Measurements from ENCODE around the gene REP15.

Gene REP15

GRCh38 chr12:27674989-27675388 lies 21.3 kb upstream of the REP15 start:
- no peak for DNase-seq (ENCODE audit: low spot score)
- POLR2A ChIA-PET (ENCODE audit: low non-redundant PET), result interaction anchor here (0.6 kb wide), 1 partner anchor 37 kb away, joined by 3 read pairs; no protein-coding TSS in a partner anchor
- TF ChIP-seq, protein P1, sequence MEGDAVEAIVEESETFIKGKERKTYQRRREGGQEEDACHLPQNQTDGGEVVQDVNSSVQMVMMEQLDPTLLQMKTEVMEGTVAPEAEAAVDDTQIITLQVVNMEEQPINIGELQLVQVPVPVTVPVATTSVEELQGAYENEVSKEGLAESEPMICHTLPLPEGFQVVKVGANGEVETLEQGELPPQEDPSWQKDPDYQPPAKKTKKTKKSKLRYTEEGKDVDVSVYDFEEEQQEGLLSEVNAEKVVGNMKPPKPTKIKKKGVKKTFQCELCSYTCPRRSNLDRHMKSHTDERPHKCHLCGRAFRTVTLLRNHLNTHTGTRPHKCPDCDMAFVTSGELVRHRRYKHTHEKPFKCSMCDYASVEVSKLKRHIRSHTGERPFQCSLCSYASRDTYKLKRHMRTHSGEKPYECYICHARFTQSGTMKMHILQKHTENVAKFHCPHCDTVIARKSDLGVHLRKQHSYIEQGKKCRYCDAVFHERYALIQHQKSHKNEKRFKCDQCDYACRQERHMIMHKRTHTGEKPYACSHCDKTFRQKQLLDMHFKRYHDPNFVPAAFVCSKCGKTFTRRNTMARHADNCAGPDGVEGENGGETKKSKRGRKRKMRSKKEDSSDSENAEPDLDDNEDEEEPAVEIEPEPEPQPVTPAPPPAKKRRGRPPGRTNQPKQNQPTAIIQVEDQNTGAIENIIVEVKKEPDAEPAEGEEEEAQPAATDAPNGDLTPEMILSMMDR (conservative IDR thresholded peaks at IDR 0.05; ENCODE audit: low read depth), result no peak
- H3K27ac ChIP-seq, result no peak overlapping the region
- CTCF ChIA-PET, result no interaction called here

- POLR2A ChIA-PET (ENCODE audit: low non-redundant PET), result no interaction called here
- CTCF ChIA-PET, result no interaction called here
- H3K27ac ChIP-seq, result no peak overlapping the region
- DNase-seq (ENCODE audit: low spot score), result no peak
- TF ChIP-seq, protein P1 (conservative IDR thresholded peaks at IDR 0.05; ENCODE audit: low read depth), result no peak
These were observed 15.6 kb upstream of the REP15 start for GRCh38 chr12:27680619-27681018.

DNA sequence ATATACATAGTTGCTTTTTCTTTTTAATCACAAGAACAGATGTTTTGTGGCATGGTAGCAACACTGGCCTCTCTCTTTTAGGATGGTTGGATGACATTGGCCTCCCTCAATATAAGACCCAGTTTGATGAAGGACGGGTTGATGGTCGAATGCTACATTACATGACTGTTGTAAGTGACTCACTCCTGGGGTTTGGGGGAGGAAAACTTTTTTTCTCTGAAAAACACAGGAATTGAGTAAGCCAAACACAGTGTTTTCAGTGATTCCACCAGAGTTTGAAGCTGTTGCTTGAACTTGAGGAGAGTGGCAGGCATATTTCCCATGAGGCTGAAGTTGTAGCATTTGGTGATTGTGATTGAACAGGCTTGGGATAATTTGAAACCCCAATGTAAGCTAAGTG lies 13.7 kb upstream of the REP15 start:
- TF ChIP-seq, protein P1 (conservative IDR thresholded peaks at IDR 0.05; ENCODE audit: low read depth), result no peak
- DNase-seq (ENCODE audit: low spot score), result no peak
- POLR2A ChIA-PET (ENCODE audit: low non-redundant PET), result no interaction called here
- no peak overlapping the region for H3K27ac ChIP-seq
- CTCF ChIA-PET, result no interaction called here

DNA sequence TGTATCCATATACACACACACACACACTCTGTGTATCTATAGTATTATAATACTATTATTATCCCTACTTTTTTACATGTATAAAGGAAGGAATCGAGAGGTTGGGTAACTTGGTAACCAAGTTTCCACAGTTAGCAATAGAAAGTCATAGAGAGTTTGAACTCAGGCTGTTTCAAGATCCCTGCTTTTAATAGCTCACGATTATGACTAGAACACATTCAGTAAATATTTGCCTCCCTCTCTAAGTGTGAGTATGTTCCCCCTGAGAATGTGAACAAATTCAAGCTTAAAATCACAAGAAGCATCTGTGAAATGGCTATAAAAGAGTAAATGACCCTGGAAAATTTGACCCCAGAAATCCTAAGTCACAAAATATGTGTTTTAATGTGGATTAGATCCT lies 11.0 kb upstream of the REP15 start:
- H3K27ac ChIP-seq, result no peak overlapping the region
- TF ChIP-seq, protein P1 (conservative IDR thresholded peaks at IDR 0.05; ENCODE audit: low read depth), result no peak
- POLR2A ChIA-PET (ENCODE audit: low non-redundant PET), result no interaction called here
- CTCF ChIA-PET, result interaction anchor here (0.7 kb wide), 2 partner anchors 19 to 29 kb away, joined by 3 to 4 read pairs; no protein-coding TSS in a partner anchor
- DNase-seq (ENCODE audit: low spot score), result no peak

DNA sequence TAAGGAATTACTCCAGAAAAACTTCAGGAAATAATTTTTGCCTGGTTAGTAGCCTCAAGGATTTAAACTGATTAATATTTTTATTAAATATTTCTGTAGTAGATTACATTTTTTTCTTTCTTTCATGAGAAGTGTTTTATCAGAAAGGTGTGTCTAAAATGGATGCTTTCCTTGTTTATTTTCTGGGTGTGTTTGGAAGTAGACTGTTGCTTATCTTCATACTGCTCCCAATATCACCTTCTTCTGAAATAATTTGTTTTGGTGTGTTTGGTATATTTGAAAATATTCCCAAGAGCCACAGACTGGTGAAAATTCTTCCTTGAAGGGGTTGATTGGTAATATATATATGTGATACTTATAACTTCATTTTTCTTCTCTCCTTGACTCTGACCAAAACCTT lies 10.1 kb upstream of the REP15 start:
- POLR2A ChIA-PET (ENCODE audit: low non-redundant PET), result no interaction called here
- TF ChIP-seq, protein P1 (conservative IDR thresholded peaks at IDR 0.05; ENCODE audit: low read depth), result no peak
- no peak for DNase-seq (ENCODE audit: low spot score)
- CTCF ChIA-PET, result no interaction called here
- H3K27ac ChIP-seq, result no peak overlapping the region

DNA sequence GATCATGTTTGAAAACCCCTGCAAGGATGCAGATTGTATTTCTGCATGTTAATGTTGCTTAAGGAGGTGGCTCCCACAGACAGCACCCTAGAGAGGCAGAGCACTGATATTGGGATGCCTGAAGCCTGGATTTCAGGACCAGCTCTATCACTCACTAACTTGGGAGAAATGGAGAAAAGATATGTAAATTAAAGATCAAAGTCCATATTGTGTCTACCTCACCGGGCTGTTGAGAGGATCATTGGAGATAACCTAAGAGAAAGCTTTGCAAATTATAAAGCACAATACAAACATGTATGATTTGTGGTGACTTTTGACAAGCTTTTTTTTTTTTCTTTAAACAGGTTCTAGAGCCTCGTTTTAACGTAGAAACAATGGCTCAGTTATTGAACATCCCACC lies 7.6 kb upstream of the REP15 start:
- POLR2A ChIA-PET (ENCODE audit: low non-redundant PET), result no interaction called here
- DNase-seq (ENCODE audit: low spot score), result no peak
- CTCF ChIA-PET, result no interaction called here
- TF ChIP-seq, protein P1 (conservative IDR thresholded peaks at IDR 0.05; ENCODE audit: low read depth), result no peak
- H3K27ac ChIP-seq, result no peak overlapping the region

Data from RWPE1 (cell line).